DMS153 treated with DMSO at 0.1 percent for 48 hours (cell line): ENCODE results near the gene MORN1.

Source experiments
- DNase-seq: peaks from one replicate; lab custom pipeline; 2025; ENCODE audit not compliant: unreplicated experiment; lab: John Stamatoyannopoulos, UW

The MORN1 gene

GRCh38 chr1:2278591-2279209 is 112.7 kb downstream of the MORN1 start:
- DNase-seq: no peak

- DNase-seq: no peak
Measured at GRCh38 chr1:2277741-2278488, 113.4 kb downstream of the MORN1 start.

GRCh38 chr1:2276803-2277580 is 114.4 kb downstream of the MORN1 start:
- no peak for DNase-seq

GRCh38 chr1:2275796-2276536 is 115.4 kb downstream of the MORN1 start:
- peak; percentile 79 for DNase-seq

- DNase-seq: no peak
Measured at GRCh38 chr1:2274929-2275475, 116.4 kb downstream of the MORN1 start.

- DNase-seq: no peak
Measured at GRCh38 chr1:2274231-2274928, 117.0 kb downstream of the MORN1 start.

- DNase-seq: no peak
Measured at GRCh38 chr1:2273401-2274090, 117.8 kb downstream of the MORN1 start.

- DNase-seq: no peak
Measured at GRCh38 chr1:2272686-2273400, 118.5 kb downstream of the MORN1 start.

GRCh38 chr1:2271841-2272655 is 119.3 kb downstream of the MORN1 start:
- DNase-seq: no peak
